ENCODE measurements around the gene ZNF227.

DNA sequence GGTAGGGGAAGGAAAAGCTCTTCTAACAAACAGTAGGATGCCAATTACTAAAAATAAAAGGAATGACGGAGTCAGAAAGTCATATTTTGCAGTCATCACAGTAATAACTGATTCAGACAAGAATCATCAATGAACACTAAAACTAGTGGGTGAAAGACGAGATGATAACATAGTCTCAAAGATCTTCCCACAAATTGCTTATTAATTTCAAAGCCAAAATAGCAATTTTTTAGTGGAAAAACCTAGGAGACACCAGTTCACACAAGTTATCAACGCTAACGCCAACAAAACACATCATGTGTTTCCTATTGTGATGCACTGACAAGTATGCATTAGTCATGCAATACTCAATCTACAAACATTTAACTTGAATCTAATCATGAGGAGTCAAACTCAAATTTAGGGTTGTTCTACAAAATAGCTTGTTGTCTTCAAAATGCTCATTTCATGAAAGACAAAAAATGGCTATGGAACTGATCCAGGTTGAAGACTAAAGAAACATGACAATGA, 65.9 kb downstream of the ZNF227 start:
- TF ChIP-seq CTCF (conservative IDR thresholded peaks at IDR 0.05; ENCODE audit: low read length) (no peak), EZH2phosphoT487 (IDR thresholded peaks at IDR 0.05; ENCODE audit: borderline replicate concordance, low read depth, low read length) (no peak)
